ENCODE results near the gene LCN6. TPM values are rescaled to one million over a fixed set of nuclear protein-coding genes. Genes with fewer than 3 reads are reported as not detected.

The LCN6 gene
- total and polyA plus RNA-seq, 3 donors from 2014 or later = 7.8 to 19.1 (median 11.3) TPM

DNA sequence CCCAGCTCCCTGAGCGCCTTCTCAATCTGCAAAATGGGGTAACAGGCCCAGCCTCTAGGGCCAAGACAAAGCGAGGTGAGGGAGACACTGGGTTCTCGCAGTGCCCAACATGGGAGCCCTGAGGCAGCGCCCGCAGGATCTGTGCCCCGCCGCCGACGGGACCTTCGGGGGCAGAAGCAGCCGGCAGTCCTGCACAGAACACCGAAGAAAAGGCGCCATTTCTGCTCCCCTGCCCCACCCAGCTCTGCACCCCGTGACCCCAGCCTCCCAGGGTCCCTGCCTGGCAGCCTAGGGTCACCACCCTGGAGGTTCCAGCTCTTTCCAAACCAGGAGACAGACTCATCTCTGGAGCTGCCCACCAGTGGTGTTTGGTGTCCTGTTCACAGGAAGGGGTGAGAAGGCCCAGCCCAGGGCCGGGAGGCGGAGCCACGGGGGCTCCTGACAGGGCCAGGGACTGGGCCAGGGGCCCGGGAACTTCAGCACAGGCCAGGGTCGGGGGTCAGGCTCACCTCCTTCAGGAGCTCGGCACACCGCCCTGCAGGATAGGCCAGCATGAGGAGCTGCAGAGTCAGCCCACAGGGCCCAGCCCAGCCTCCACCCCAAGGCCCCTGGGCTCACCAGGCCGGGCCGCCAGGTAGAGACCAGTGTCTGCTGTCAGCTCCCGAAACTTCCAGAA is 6.4 kb upstream of the LCN6 start:
- H3K27me3 ChIP-seq = no peaks in the 10 kb centered on the region
- no peak overlapping the region for H3K27ac ChIP-seq
- peaks cover 5% of the 10 kb centered on the region for H3K4me1 ChIP-seq
- H3K4me3 ChIP-seq = no peak overlapping the region
- H3K9me3 ChIP-seq = no peaks in the 10 kb centered on the region
- WGBS, 2 donors = 82 to 88% methylated on average over 4 to 24 of the region's 24 CpGs
- H3K36me3 ChIP-seq (ENCODE audit: low read depth, missing control alignments) = no peaks in the 10 kb centered on the region
- DNase-seq = no peak
- intact Hi-C loops (cut with DNase I; ENCODE audit: low total_unique reads) = no loop called here
- TF ChIP-seq POLR2A (IDR thresholded peaks at IDR 0.05) = no peak
- TF ChIP-seq, protein P1, sequence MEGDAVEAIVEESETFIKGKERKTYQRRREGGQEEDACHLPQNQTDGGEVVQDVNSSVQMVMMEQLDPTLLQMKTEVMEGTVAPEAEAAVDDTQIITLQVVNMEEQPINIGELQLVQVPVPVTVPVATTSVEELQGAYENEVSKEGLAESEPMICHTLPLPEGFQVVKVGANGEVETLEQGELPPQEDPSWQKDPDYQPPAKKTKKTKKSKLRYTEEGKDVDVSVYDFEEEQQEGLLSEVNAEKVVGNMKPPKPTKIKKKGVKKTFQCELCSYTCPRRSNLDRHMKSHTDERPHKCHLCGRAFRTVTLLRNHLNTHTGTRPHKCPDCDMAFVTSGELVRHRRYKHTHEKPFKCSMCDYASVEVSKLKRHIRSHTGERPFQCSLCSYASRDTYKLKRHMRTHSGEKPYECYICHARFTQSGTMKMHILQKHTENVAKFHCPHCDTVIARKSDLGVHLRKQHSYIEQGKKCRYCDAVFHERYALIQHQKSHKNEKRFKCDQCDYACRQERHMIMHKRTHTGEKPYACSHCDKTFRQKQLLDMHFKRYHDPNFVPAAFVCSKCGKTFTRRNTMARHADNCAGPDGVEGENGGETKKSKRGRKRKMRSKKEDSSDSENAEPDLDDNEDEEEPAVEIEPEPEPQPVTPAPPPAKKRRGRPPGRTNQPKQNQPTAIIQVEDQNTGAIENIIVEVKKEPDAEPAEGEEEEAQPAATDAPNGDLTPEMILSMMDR (IDR thresholded peaks at IDR 0.05) = no peak

DNA sequence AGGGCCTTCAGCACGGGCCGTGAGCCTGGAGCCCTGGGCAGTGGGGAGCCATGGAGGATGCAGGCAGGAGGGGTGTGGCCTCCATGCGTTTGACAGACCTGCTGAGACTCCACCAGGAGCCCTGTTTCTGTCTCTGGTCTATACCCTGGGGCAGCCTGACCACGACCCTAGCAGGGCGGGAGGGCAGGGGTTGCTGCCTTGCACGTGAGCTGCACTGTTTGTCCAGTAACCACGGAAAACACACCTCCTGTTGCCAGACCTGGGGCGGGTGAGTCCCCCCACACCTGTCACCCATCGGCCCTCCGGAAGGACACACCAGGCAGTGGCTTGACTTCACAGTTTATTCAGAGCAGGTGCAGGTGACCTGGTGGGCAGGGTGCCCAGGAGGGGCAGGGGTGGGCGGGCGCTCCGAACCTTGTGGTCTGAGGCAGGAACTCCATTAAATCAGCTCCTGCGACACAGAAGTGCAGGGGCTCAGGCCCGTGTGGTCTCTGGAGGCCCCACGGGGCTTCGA is 5.8 kb upstream of the LCN6 start:
- intact Hi-C loops (cut with DNase I; ENCODE audit: low total_unique reads) = no loop called here
- Histone ChIP-seq H3K4me1 (peaks cover 12% of the 10 kb centered on the region), H3K27ac (no peak overlapping the region), H3K36me3 (ENCODE audit: low read depth, missing control alignments) (no peaks in the 10 kb centered on the region), H3K9me3 (no peaks in the 10 kb centered on the region), H3K4me3 (no peak overlapping the region), H3K27me3 (no peaks in the 10 kb centered on the region)
- 90 to 93% methylated on average over 3 to 15 of the region's 17 CpGs for WGBS, 2 donors
- TF ChIP-seq POLR2A (IDR thresholded peaks at IDR 0.05) = no peak
- TF ChIP-seq, protein P1 (IDR thresholded peaks at IDR 0.05) = no peak
- DNase-seq = no peak

DNA sequence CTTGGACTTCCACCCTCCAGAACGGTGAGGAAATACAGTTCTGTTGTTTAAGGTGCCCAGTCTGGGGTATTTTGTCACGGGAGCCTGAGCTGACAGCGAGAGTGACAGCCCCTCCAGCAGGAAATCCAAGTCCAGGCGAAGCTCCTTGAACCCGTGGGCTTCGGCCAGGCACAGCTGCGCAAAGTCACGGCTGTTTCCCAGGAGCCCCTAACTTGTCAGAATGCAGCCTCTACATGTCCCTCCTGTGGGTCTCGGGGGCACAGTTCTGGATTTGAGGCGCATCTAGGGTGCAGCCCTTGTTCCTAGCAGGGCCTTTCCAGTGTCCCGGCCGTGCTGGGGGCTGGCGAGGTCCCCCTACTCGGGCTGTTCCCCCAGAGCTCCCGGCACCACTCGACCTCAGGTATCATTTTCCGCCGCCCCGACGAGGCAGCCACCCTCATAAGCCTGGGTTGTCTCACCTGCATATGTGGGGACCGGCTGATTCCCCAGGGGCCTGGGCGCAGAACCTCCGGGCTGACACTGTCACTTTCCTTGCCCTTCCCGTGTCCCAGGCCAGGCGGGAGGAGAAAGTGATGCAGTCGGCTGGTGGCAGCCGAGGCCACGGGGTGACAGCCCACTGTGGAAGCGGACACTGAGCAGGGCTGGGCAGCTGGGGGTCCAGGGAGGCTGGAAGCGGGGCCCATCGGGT is 5.2 kb upstream of the LCN6 start:
- intact Hi-C loops (cut with DNase I; ENCODE audit: low total_unique reads) = no loop called here
- Histone ChIP-seq H3K27ac (no peak overlapping the region), H3K27me3 (no peaks in the 10 kb centered on the region), H3K36me3 (ENCODE audit: low read depth, missing control alignments) (no peaks in the 10 kb centered on the region), H3K4me3 (no peak overlapping the region), H3K9me3 (no peaks in the 10 kb centered on the region), H3K4me1 (peaks cover 18% of the 10 kb centered on the region)
- TF ChIP-seq, protein P1 (IDR thresholded peaks at IDR 0.05) = no peak
- TF ChIP-seq POLR2A (IDR thresholded peaks at IDR 0.05) = no peak
- WGBS, 2 donors = 91 to 93% methylated on average over 27 to 31 of the region's 31 CpGs
- DNase-seq = no peak

GRCh38 chr9:136751814-136752213 is 3.5 kb upstream of the LCN6 start:
- Histone ChIP-seq H3K9me3 (no peaks in the 10 kb centered on the region), H3K36me3 (ENCODE audit: low read depth, missing control alignments) (no peaks in the 10 kb centered on the region), H3K4me1 (peaks cover 28% of the 10 kb centered on the region), H3K27ac (no peak overlapping the region), H3K4me3 (no peak overlapping the region), H3K27me3 (no peaks in the 10 kb centered on the region)
- TF ChIP-seq, protein P1 (IDR thresholded peaks at IDR 0.05) = no peak
- no peak for TF ChIP-seq POLR2A (IDR thresholded peaks at IDR 0.05)
- DNase-seq = no peak
- intact Hi-C loops (cut with DNase I; ENCODE audit: low total_unique reads) = no loop called here

Data from testis (tissue), 3 donors.